Transverse colon (tissue), 4 donors: Measurements from ENCODE around the gene ATCAY.

ENCODE experiments used
- CTCF ChIP-seq, 5 experiments: fragments of 200-600 bp in 3 of 5; fragments of 450-650 bp in 2 of 5; sonication (generic) in 3 of 5; IDR thresholded peaks; 1 replicate in 2 of 5; 2 replicates in 3 of 5; pipeline ENCODE4 v1.5.1; 2016 to 2017; ENCODE audit warnings: antibody characterized with exemption in 5 of 5, inconsistent platforms in 3 of 5, mild to moderate bottlenecking in 2 of 5, moderate library complexity in 1 of 5
- EP300 ChIP-seq: sonication (generic); formaldehyde crosslinking; IDR thresholded peaks from one replicate; pipeline ENCODE4 v1.6.1; 2017; ENCODE audit warnings: antibody characterized with exemption, low read depth
- POLR2A ChIP-seq: fragments of 450-650 bp; IDR thresholded peaks from one replicate; pipeline ENCODE4 v1.6.1; 2016; ENCODE audit warnings: antibody characterized with exemption, mild to moderate bottlenecking, moderate library complexity
- POLR2AphosphoS5 ChIP-seq, 3 donors: sonication (generic); formaldehyde crosslinking; IDR thresholded peaks; one replicate each; pipeline ENCODE4 v1.6.1; 2016; ENCODE audit warnings: antibody characterized with exemption in 3 of 3

GRCh38 chr19:3958836-3959765 lies 78.6 kb downstream of the ATCAY start:
- TF ChIP-seq POLR2A (no peak), CTCF (IDR thresholded peaks at IDR 0.05) (no peak), POLR2AphosphoS5 (IDR thresholded peaks at IDR 0.05) (no peak), EP300 (no peak)
